Keratinocyte (primary cell): ENCODE data around the gene KASH5.

ENCODE experiments used
- EZH2 ChIP-seq: IDR thresholded peaks from one replicate; pipeline ENCODE4 v1.6.1; 2012; ENCODE audit warnings: inconsistent platforms, mild to moderate bottlenecking, low read length, moderate library complexity
- TF ChIP-seq, protein P1 (sequence below), 3 experiments: IDR thresholded peaks in 1 of 3; conservative IDR thresholded peaks in 1 of 3; optimal IDR thresholded peaks in 1 of 3; 2 replicates in 2 of 3; 3 replicates in 1 of 3; pipeline versions ENCODE3 to v1.5.1; 2011; ENCODE audit warnings: low read length in 3 of 3, mild to moderate bottlenecking in 3 of 3, moderate library complexity in 2 of 3, control low read depth in 1 of 3, inconsistent platforms in 1 of 3; ENCODE audit not compliant: insufficient read depth in 2 of 3; ENCODE audit errors: extremely low read depth in 1 of 3

DNA sequence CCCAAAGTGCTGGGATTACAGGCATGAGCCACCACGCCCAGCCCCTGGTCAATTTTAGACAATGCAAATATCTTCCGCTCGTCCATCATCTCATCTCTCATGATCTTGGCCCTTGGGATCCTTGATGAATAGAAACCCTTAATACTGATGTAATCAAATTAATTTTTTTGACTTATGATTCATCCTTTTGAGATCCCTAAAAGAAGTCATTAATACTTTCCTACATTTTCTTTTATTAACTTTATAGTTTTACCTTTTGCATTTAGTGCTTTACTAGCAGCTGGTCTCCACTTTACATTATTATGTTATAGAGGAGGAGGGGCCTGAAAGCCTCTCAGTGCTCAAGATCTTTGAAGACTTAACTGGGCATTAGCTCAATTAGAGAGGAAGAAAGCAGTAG, 7.7 kb upstream of the KASH5 start:
- TF ChIP-seq, protein P1, sequence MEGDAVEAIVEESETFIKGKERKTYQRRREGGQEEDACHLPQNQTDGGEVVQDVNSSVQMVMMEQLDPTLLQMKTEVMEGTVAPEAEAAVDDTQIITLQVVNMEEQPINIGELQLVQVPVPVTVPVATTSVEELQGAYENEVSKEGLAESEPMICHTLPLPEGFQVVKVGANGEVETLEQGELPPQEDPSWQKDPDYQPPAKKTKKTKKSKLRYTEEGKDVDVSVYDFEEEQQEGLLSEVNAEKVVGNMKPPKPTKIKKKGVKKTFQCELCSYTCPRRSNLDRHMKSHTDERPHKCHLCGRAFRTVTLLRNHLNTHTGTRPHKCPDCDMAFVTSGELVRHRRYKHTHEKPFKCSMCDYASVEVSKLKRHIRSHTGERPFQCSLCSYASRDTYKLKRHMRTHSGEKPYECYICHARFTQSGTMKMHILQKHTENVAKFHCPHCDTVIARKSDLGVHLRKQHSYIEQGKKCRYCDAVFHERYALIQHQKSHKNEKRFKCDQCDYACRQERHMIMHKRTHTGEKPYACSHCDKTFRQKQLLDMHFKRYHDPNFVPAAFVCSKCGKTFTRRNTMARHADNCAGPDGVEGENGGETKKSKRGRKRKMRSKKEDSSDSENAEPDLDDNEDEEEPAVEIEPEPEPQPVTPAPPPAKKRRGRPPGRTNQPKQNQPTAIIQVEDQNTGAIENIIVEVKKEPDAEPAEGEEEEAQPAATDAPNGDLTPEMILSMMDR (optimal IDR thresholded peaks at IDR 0.05 in 1 of 3, IDR thresholded peaks at IDR 0.05 in 1 of 3, conservative IDR thresholded peaks at IDR 0.05 in 1 of 3; ENCODE audit: extremely low read depth in 1 of 3, insufficient read depth in 2 of 3, low read length in 3 of 3), result no peak
- no peak for TF ChIP-seq EZH2
